ENCODE measurements around the gene CSNK1G1. TPM values are rescaled to one million over a fixed set of nuclear protein-coding genes. Genes with fewer than 3 reads are reported as not detected.
"Not testable (repeated sequence)": the region's sequence is repeated elsewhere in the genome, so short reads cannot be mapped to it uniquely, and the experiment has no call there.

Gene CSNK1G1
- polyA plus RNA-seq, 1 experiment: 8.0 TPM

DNA sequence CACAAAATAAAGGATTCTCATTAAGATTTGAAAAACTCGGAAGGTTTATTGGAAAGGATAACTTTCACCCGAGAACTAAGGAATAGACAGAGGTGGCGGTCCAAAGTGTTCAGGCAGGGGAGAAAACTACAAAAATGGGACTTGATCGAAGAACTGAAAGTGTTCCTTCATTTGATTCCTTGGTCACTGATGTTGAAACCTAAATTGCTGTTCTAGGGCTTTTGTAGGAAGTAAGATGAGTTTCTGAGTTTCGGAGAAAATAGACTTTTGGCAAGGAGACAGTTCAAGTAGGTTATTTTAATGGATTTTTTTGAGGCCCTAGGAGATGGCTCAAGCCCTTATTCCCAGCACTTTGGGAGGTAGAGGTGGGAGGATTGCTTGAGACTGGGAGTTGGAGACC, 33.1 kb upstream of the CSNK1G1 start:
- POLR2A ChIA-PET: no interaction called here
- no peak overlapping the region for H3K4me3 ChIP-seq (ENCODE audit: low read depth, low read length)
- no peaks in the 10 kb centered on the region for H3K27me3 ChIP-seq (ENCODE audit: control insufficient read depth, insufficient read depth, low read length)
- no peak for DNase-seq (ENCODE audit: low read depth)
- no peaks in the 10 kb centered on the region for H3K36me3 ChIP-seq (ENCODE audit: control insufficient read depth, insufficient read depth, low read length)
- TF ChIP-seq, protein P1, sequence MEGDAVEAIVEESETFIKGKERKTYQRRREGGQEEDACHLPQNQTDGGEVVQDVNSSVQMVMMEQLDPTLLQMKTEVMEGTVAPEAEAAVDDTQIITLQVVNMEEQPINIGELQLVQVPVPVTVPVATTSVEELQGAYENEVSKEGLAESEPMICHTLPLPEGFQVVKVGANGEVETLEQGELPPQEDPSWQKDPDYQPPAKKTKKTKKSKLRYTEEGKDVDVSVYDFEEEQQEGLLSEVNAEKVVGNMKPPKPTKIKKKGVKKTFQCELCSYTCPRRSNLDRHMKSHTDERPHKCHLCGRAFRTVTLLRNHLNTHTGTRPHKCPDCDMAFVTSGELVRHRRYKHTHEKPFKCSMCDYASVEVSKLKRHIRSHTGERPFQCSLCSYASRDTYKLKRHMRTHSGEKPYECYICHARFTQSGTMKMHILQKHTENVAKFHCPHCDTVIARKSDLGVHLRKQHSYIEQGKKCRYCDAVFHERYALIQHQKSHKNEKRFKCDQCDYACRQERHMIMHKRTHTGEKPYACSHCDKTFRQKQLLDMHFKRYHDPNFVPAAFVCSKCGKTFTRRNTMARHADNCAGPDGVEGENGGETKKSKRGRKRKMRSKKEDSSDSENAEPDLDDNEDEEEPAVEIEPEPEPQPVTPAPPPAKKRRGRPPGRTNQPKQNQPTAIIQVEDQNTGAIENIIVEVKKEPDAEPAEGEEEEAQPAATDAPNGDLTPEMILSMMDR (IDR thresholded peaks at IDR 0.05; ENCODE audit: insufficient read depth, low read depth, low read length): no peak
- CTCF ChIA-PET: no interaction called here

DNA sequence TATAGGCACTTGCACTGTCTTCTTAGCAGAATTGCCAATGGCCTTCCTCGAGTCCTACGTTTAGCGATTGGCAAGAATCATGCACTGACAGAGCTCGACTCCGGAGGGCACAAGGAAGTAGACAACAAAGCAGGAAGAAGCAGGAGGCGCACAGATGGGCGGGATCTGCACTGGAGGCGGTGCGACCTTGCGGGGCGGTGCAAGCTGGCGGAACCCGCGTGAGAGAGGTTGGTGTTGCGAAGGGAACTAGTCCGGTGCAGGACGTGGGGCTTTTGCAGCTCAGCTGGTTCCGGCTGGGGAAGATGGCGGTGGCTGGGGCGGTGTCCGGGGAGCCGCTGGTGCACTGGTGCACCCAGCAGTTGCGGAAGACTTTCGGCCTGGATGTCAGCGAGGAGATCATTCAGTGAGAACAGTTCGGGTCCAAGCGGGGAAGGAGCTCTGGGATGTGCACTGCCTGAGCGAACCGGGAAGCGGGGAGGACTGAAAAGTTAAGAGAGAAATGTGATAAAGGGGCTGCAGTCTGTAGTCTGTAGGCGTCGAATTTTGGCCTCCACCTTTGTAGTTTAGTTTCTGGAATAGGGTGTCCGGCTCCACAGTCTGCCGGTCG, 31.7 kb upstream of the CSNK1G1 start, which contains the start of gene TRIP4:
TSS of gene TRIP4 (plus strand) at position 275 of the 607 bp plus-strand sequence. CDS start at position 303, 28 bp downstream.
- DNase-seq (ENCODE audit: low read depth): peak; percentile 84
- ChIA-PET CTCF (interaction anchor here (1.2 to 1.5 kb wide), 3 partner anchors 8 to 293 kb away, joined by 3 to 4 read pairs (median 3); no protein-coding TSS in a partner anchor), POLR2A (interaction anchor here (0.9 to 1.0 kb wide), 2 partner anchors 10 to 225 kb away, joined by 7 to 8 read pairs; partner anchors contain the start of gene PPIB)
- Histone ChIP-seq H3K27me3 (ENCODE audit: control insufficient read depth, insufficient read depth, low read length) (no peaks in the 10 kb centered on the region), H3K36me3 (ENCODE audit: control insufficient read depth, insufficient read depth, low read length) (no peaks in the 10 kb centered on the region), H3K4me3 (ENCODE audit: low read depth, low read length) (peak within 1 kb of the TSS; percentile 64)
- TF ChIP-seq, protein P1 (IDR thresholded peaks at IDR 0.05; ENCODE audit: insufficient read depth, low read depth, low read length): peak; percentile 12; the same call in 1 of the 2 replicates

DNA sequence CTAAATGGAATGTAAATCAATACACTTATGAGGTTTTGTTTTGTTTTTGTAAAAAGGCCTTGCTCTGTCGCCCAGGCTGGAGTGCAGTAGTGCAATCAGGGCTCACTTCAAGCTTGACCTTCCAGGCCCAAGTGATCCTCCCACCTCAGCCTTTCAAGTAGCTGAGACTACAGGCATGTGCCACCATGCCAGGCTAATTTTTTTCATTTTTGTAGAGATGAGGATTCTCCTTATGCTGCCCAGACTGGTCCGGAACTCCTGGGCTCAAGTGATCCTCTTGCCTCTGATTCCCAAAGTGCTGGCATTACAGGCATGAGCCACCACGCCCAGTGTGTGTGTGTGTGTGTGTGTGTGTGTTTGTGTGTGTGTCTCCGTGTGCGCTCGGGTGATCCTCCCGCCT, 30.3 kb upstream of the CSNK1G1 start:
- Histone ChIP-seq H3K4me3 (ENCODE audit: low read depth, low read length) (no peak overlapping the region), H3K36me3 (ENCODE audit: control insufficient read depth, insufficient read depth, low read length) (no peaks in the 10 kb centered on the region), H3K27me3 (ENCODE audit: control insufficient read depth, insufficient read depth, low read length) (no peaks in the 10 kb centered on the region)
- ChIA-PET CTCF (interaction anchor here (0.7 kb wide), 1 partner anchor 180 kb away, joined by 3 read pairs; no protein-coding TSS in a partner anchor), POLR2A (no interaction called here)
- TF ChIP-seq, protein P1 (IDR thresholded peaks at IDR 0.05; ENCODE audit: insufficient read depth, low read depth, low read length): no peak
- DNase-seq (ENCODE audit: low read depth): no peak

DNA sequence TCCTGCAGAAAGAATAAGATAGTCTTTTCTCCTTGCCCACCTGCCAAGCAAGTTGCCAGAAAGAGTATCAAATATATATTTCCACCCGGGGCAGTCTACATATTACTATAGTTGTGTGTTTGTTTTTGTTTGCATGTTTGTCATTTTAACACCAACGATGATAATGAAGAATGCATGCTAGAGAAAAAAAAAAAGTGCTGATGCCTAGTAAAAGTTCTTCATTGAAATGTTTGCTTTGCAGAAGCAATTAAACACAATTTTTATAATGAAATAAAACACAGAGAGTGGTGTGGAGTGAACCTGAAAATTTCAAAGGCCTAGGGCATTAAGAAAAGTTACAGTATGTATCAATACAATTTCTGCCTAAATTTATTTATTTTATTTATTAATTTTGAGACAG, 27.8 kb upstream of the CSNK1G1 start:
- H3K27me3 ChIP-seq (ENCODE audit: control insufficient read depth, insufficient read depth, low read length): no peaks in the 10 kb centered on the region
- ChIA-PET POLR2A (no interaction called here), CTCF (no interaction called here)
- no peak for DNase-seq (ENCODE audit: low read depth)
- H3K36me3 ChIP-seq (ENCODE audit: control insufficient read depth, insufficient read depth, low read length): no peaks in the 10 kb centered on the region
- H3K4me3 ChIP-seq (ENCODE audit: low read depth, low read length): no peak overlapping the region
- TF ChIP-seq, protein P1 (IDR thresholded peaks at IDR 0.05; ENCODE audit: insufficient read depth, low read depth, low read length): no peak

DNA sequence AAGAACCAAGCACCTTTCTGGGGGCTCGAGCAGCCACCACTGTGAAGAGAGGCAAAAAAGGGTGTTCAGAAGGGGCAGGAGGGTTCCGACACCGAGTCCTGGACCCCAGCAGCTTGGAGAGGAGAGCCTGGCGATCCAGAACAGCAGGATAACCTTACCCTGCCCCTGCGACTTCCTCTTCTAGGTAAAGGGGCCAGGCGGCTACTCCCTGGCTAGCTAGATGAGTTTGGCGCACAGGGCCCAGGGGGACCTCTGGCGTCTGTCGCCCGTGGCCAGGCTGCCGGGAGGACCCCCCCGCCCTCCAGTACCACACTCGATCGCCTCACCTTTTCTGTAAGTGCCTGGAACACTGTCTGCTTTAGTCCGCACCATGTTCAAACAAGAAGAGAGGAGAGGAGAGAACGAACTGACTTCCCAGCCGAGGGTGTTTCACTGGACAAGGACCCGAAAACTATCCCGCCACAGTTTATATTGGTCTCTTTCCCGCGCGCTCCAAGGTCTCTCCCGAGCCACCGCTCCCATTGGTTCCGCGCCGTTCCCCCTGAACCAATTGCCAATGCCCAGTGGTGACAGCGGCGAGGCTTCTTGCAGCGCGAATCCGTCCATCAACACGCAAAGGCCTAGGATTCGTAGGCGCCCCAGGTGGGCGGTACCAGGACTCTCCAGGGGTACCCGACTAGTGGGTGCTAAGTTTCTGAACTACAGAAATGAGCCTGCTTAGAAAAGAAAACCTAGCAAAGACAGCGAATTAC, 25.2 kb upstream of the CSNK1G1 start, which contains the start of gene PCLAF:
TSS of gene PCLAF (minus strand) at position 442 of the 752 bp plus-strand sequence. CDS start at position 372, 70 bp downstream.
- CTCF ChIA-PET: interaction anchor here (1.0 kb wide), 1 partner anchor 36 kb away, joined by 3 read pairs; no protein-coding TSS in a partner anchor
- POLR2A ChIA-PET: no interaction called here
- DNase-seq (ENCODE audit: low read depth): peak; percentile 82
- TF ChIP-seq, protein P1 (IDR thresholded peaks at IDR 0.05; ENCODE audit: insufficient read depth, low read depth, low read length): no peak
- Histone ChIP-seq H3K4me3 (ENCODE audit: low read depth, low read length) (peak within 1 kb of the TSS; percentile 49), H3K36me3 (ENCODE audit: control insufficient read depth, insufficient read depth, low read length) (no peaks in the 10 kb centered on the region), H3K27me3 (ENCODE audit: control insufficient read depth, insufficient read depth, low read length) (no peaks in the 10 kb centered on the region)

DNA sequence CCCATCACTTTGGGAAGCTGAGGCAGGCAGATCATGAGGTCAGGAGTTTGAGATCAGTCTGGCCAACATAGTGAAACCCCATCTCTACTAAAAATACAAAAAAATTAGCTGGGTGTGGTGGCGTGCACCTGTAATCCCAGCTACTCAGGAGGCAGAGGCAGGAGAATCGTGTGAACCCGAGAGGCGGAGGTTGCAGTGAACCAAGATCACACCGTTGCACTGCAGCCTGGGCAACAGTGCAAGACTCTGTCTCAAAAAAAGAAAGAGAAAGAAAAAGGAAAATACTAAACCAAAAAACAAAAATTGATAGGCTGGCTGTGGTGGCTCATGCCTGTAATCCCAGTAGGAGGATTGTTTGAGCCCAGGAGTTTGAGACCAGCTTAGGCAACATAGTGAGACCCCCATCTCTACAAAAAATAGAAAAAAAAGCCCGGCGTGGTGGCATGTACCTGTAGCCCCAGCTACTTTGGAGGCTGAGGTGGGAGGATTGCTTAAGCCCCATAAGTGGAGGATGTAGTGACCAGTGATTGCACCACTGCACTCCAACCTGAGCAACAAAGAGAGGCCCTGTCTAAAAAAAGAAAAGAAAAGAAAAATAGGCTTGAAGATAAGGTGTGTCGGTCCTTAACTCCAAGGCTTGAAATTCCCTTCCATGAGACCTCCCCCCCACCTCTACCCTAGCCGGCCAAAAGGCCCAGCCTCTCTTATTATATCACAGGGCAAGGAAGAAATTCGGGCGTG, 24.3 kb upstream of the CSNK1G1 start:
- CTCF ChIA-PET: interaction anchor here (0.6 kb wide), 1 partner anchor 258 kb away, joined by 3 read pairs; no protein-coding TSS in a partner anchor
- POLR2A ChIA-PET; H3K36me3 ChIP-seq (ENCODE audit: control insufficient read depth, insufficient read depth, low read length); H3K27me3 ChIP-seq (ENCODE audit: control insufficient read depth, insufficient read depth, low read length); DNase-seq (ENCODE audit: low read depth): not testable (repeated sequence)
- H3K4me3 ChIP-seq (ENCODE audit: low read depth, low read length): peak overlapping the region; percentile 49
